BLaER1 treated with 17β-estradiol and CSF1 and Interleukin-3, amounts not matched to agents 10 nM and 100 nM (cell line): ENCODE data around the gene PTCH2.
A peak's percentile ranks its signal among the peaks of the same experiment; 100 is the strongest.
"Not testable (repeated sequence)": the region's sequence is repeated elsewhere in the genome, so short reads cannot be mapped to it uniquely, and the experiment has no call there.

ENCODE experiments used
- H3K27ac ChIP-seq, 11 experiments: shearing (Covaris generic); formaldehyde crosslinking; 2 replicates each; pipeline ENCODE4 v1.8.1; 2022
- H3K27me3 ChIP-seq, 11 experiments: shearing (Covaris generic); formaldehyde crosslinking; 2 replicates each; pipeline ENCODE4 v1.8.1; 2022
- H3K36me3 ChIP-seq, 11 experiments: shearing (Covaris generic); formaldehyde crosslinking; 2 replicates each; pipeline ENCODE4 v1.8.1; 2022
- H3K4me1 ChIP-seq, 10 experiments: shearing (Covaris generic); formaldehyde crosslinking; 2 replicates each; pipeline ENCODE4 v1.8.1; 2022
- H3K4me2 ChIP-seq, 11 experiments: shearing (Covaris generic); formaldehyde crosslinking; 2 replicates each; pipeline ENCODE4 v1.8.1; 2022
- H3K4me3 ChIP-seq, 10 experiments: shearing (Covaris generic); formaldehyde crosslinking; 2 replicates each; pipeline ENCODE4 v1.8.1; 2022
- H3K9ac ChIP-seq, 11 experiments: shearing (Covaris generic); formaldehyde crosslinking; 2 replicates each; pipeline ENCODE4 v1.8.1; 2022
- H3K9me3 ChIP-seq, 11 experiments: shearing (Covaris generic); formaldehyde crosslinking; replicated peaks in 1 of 11; 2 replicates each; pipeline ENCODE4 v1.8.1; 2022
- H4K20me1 ChIP-seq, 11 experiments: shearing (Covaris generic); formaldehyde crosslinking; 2 replicates each; pipeline ENCODE4 v1.8.1; 2022
- Cebpa-rat ChIP-seq, 11 experiments: shearing (Covaris generic); IDR thresholded peaks; 2 replicates each; pipeline ENCODE4 v1.8.1; 2022

PTCH2 gene

GRCh38 chr1:44798481-44799365, 44.3 kb downstream of the PTCH2 start:
- H3K4me2 ChIP-seq = peak overlapping the region; percentile 38 to 99 (median 90)
- H3K27me3 ChIP-seq = no peaks in the 10 kb centered on the region
- peaks cover 3 to 33% (median 18%) of the 10 kb centered on the region in 11 experiments; a peak in 15 of 22 replicates for H4K20me1 ChIP-seq
- peak overlapping the region in 9 of 11 experiments; percentile 90 to 96 (median 94); a peak in 16 of 22 replicates for H3K27ac ChIP-seq
- peak overlapping the region; percentile 57 to 97 (median 95); a peak in 19 of 22 replicates for H3K9ac ChIP-seq
- peaks cover 33 to 45% (median 37%) of the 10 kb centered on the region in 10 experiments for H3K4me1 ChIP-seq
- H3K9me3 ChIP-seq = no peaks in the 10 kb centered on the region
- no peak for TF ChIP-seq Cebpa-rat (IDR thresholded peaks at IDR 0.05)
- H3K36me3 ChIP-seq = peaks cover 18 to 21% (median 20%) of the 10 kb centered on the region in 11 experiments
- H3K4me3 ChIP-seq = peak overlapping the region in 2 of 10 experiments; percentile 90 to 97; a peak in 3 of 20 replicates

DNA sequence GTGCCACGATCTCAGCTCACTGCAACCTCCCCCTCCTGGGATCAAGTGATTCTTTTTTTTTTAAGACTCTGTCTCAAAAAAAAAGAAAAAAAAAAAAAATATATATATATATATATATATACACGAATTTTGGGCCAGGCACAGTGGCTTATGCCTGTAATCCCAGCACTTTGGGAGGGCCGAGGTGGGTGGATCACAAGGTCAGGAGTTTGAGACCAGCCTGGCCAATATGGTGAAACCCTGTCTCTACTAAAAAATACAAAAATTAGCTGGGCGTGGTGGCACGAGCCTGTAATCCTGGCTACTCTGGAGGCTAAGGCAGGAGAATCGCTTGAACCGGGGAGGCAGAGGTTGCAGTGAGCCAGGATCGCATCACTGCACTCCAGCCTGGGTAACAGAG, 45.2 kb downstream of the PTCH2 start:
- H4K20me1 ChIP-seq = peaks cover 3 to 25% (median 12%) of the 10 kb centered on the region in 11 experiments; a peak in 15 of 22 replicates
- H3K36me3 ChIP-seq = peaks cover 10 to 12% (median 11%) of the 10 kb centered on the region in 11 experiments
- not testable (repeated sequence) for H3K9me3 ChIP-seq, H3K4me3 ChIP-seq, H3K4me2 ChIP-seq, H3K9ac ChIP-seq, H3K27me3 ChIP-seq, H3K27ac ChIP-seq
- H3K4me1 ChIP-seq = peaks cover 25 to 38% (median 34%) of the 10 kb centered on the region in 10 experiments

DNA sequence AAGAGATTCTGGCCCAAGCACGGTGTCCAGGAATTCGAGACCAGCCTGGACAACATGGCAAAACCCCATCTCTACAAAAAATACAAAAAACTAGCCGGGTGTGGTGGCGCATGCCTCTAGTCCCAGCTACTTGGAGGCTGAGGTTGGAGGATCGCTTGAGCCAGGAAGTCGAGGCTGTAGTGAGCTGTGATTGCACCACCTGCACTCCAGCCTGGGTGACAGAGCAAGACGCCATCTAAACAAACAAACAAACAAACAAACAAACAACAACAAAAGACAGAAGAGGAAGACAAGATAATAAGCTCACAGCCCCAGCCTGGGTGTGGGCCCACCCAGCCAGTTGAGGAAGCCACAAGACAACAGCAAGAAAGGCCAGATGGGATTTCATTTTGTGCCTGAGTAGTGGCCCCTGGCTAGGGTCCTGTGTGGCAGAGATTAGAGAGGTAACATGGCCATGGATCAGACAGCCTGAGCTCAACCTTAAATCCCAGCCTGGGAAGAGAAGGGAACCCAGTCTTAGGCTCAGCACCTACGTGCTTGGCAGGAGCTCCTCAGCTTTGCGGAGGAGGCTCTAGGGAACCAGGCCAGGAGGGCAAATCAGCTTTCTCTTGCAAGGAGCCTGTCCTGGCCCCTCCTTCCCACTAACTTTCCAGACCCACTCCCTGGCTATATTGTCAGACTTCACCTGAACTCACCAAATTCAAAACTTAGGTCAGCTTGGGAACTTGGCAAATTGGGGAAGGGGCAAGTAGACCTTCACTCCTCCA, 50.1 kb downstream of the PTCH2 start:
- Histone ChIP-seq H3K9me3 (no peaks in the 10 kb centered on the region), H3K27me3 (no peaks in the 10 kb centered on the region), H3K9ac (peak overlapping the region in 1 of 11 experiments; percentile 5; a peak in 2 of 22 replicates), H3K36me3 (no peaks in the 10 kb centered on the region), H3K27ac (no peak overlapping the region; a peak in 1 of 22 replicates), H4K20me1 (no peaks in the 10 kb centered on the region), H3K4me2 (no peak overlapping the region; a peak in 1 of 22 replicates), H3K4me3 (no peak overlapping the region), H3K4me1 (peaks cover 0 to 10% (median 3%) of the 10 kb centered on the region in 10 experiments; a peak in 3 of 20 replicates)
- TF ChIP-seq Cebpa-rat (IDR thresholded peaks at IDR 0.05) = no peak

- Histone ChIP-seq H3K27ac (no peak overlapping the region), H3K4me1 (peaks cover 0 to 16% (median 9%) of the 10 kb centered on the region in 10 experiments; a peak in 16 of 20 replicates), H3K36me3 (no peaks in the 10 kb centered on the region), H3K9me3 (no peaks in the 10 kb centered on the region), H4K20me1 (no peaks in the 10 kb centered on the region), H3K4me2 (no peak overlapping the region), H3K4me3 (no peak overlapping the region), H3K9ac (0 out of 22 replicates have a peak overlapping the region, but pooled peaks of 1 of the 11 experiments have one; percentile 2), H3K27me3 (no peaks in the 10 kb centered on the region; a peak in 1 of 22 replicates)
- TF ChIP-seq Cebpa-rat (IDR thresholded peaks at IDR 0.05) = no peak
These were observed 51.9 kb downstream of the PTCH2 start for GRCh38 chr1:44790968-44791801.

DNA sequence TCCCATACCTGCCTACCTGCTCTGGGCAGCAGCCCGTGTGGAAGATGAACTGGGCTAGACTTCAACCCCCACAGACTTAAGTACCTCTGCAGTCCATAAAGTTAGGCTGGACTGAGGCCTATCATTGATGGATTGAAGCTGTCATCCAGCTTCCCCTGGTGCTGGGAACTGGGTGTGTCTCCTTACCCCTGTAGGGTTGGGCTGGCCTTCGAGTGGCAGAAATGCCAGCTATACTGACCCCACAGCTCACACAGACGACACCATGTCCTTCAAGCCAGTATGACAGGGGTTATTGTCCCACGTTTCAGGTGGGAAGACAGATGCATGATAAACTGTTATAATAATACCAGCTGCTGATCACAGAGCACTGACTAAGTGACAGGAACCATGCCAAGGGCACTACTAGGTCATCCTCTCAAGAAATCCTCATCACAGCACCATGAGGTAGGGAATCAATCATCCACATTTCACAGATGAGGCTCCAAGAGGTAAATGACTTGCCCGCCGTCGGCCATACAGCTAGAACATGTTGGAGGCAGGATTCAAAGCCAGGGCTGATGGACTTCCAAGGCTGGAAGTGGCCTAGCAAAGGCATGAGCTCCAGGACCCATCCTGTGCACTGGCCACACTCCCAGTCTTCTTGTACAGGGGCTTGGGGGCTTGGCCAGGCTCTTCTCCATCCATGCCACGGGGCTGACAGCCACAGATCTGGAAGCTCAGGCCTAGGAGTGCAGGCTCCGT, 54.8 kb downstream of the PTCH2 start, which contains the start of gene BEST4:
Gene BEST4, minus strand, starts transcription at position 51 of the 741 bp plus-strand sequence. CDS start 465 bp downstream, outside the sequence.
- no peak for TF ChIP-seq Cebpa-rat (IDR thresholded peaks at IDR 0.05)
- Histone ChIP-seq H4K20me1 (no peaks in the 10 kb centered on the region; a peak in 1 of 22 replicates), H3K4me3 (no peak within 1 kb of the TSS), H3K4me2 (peak within 1 kb of the TSS in 2 of 11 experiments; percentile 76 to 97; a peak in 1 of 22 replicates), H3K4me1 (peaks cover 25 to 41% (median 36%) of the 10 kb centered on the region in 10 experiments), H3K9me3 (no peaks in the 10 kb centered on the region), H3K9ac (0 out of 22 replicates have a peak within 1 kb of the TSS, but pooled peaks of 1 of the 11 experiments have one; percentile 76), H3K27me3 (no peaks in the 10 kb centered on the region; a peak in 2 of 22 replicates), H3K27ac (peak within 1 kb of the TSS in 1 of 11 experiments; percentile 66; a peak in 2 of 22 replicates), H3K36me3 (no peaks in the 10 kb centered on the region)

GRCh38 chr1:44787506-44787905, 55.5 kb downstream of the PTCH2 start:
- H3K27me3 ChIP-seq = no peaks in the 10 kb centered on the region; a peak in 2 of 22 replicates
- peak overlapping the region in 1 of 11 experiments; percentile 66; a peak in 2 of 22 replicates for H3K27ac ChIP-seq
- TF ChIP-seq Cebpa-rat (IDR thresholded peaks at IDR 0.05) = no peak
- H3K9me3 ChIP-seq = no peaks in the 10 kb centered on the region
- H3K4me3 ChIP-seq = no peak overlapping the region
- peaks cover 0 to 2% (median 0%) of the 10 kb centered on the region in 11 experiments; a peak in 3 of 22 replicates for H3K36me3 ChIP-seq
- no peak overlapping the region for H3K4me2 ChIP-seq
- H4K20me1 ChIP-seq = peaks cover 0 to 7% (median 0%) of the 10 kb centered on the region in 11 experiments; a peak in 5 of 22 replicates
- peaks cover 31 to 45% (median 41%) of the 10 kb centered on the region in 10 experiments for H3K4me1 ChIP-seq
- H3K9ac ChIP-seq = no peak overlapping the region

- H3K36me3 ChIP-seq = peaks cover under 1 to 7% (median 5%) of the 10 kb centered on the region in 11 experiments; a peak in 17 of 22 replicates
- peaks cover 0 to 12% (median 4%) of the 10 kb centered on the region in 11 experiments; a peak in 7 of 22 replicates for H4K20me1 ChIP-seq
- H3K4me2 ChIP-seq = peak overlapping the region; percentile 76 to 99 (median 92); a peak in 19 of 22 replicates
- H3K9me3 ChIP-seq = no peaks in the 10 kb centered on the region
- TF ChIP-seq Cebpa-rat (IDR thresholded peaks at IDR 0.05) = no peak
- H3K4me3 ChIP-seq = peak overlapping the region in 1 of 10 experiments; percentile 52; a peak in 2 of 20 replicates
- peak overlapping the region in 6 of 11 experiments; percentile 49 to 72 (median 63); a peak in 11 of 22 replicates for H3K27ac ChIP-seq
- peaks cover 31 to 51% (median 46%) of the 10 kb centered on the region in 10 experiments for H3K4me1 ChIP-seq
- no peaks in the 10 kb centered on the region; a peak in 2 of 22 replicates for H3K27me3 ChIP-seq
- H3K9ac ChIP-seq = peak overlapping the region in 8 of 11 experiments; percentile 51 to 79 (median 68); a peak in 12 of 22 replicates
These were observed 56.1 kb downstream of the PTCH2 start for GRCh38 chr1:44786841-44787426.
